Peyer's patch (tissue), 4 donors: ENCODE results near the gene PINK1.

Source experiments
- POLR2A ChIP-seq, 2 donors: fragments of 450-650 bp; IDR thresholded peaks; one replicate each; pipeline ENCODE4 v1.5.1; 2017; ENCODE audit warnings: antibody characterized with exemption in 2 of 2, mild to moderate bottlenecking in 2 of 2, moderate library complexity in 2 of 2
- TF ChIP-seq, protein P1 (sequence below), 6 experiments: fragments of 450-650 bp in 4 of 6; fragments of 200-600 bp in 2 of 6; sonication (generic) in 1 of 6; IDR thresholded peaks; one replicate each; pipeline ENCODE4 v1.5.1; 2017 to 2019; ENCODE audit warnings: antibody characterized with exemption in 6 of 6, mild to moderate bottlenecking in 3 of 6, moderate library complexity in 1 of 6

DNA sequence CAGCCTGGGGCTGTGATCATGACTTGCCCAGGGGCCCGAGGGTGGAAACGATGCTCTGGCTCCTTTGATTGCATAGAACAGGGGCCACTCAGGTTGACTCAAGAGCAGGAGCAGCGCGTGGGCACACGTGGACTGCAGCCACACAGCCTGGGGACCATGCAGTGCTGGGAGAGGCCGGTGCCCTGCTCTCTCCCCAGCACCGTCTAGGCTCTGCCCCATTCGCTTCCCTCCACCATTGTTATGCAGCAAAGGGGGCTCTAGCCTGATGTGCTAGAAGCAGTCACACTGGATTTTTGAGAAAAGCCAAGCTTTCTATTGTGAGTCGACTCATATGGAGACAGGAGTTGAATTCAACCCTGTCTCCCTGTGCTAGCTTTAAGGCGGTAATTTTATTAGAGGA lies 8.7 kb downstream of the PINK1 start:
- TF ChIP-seq, protein P1, sequence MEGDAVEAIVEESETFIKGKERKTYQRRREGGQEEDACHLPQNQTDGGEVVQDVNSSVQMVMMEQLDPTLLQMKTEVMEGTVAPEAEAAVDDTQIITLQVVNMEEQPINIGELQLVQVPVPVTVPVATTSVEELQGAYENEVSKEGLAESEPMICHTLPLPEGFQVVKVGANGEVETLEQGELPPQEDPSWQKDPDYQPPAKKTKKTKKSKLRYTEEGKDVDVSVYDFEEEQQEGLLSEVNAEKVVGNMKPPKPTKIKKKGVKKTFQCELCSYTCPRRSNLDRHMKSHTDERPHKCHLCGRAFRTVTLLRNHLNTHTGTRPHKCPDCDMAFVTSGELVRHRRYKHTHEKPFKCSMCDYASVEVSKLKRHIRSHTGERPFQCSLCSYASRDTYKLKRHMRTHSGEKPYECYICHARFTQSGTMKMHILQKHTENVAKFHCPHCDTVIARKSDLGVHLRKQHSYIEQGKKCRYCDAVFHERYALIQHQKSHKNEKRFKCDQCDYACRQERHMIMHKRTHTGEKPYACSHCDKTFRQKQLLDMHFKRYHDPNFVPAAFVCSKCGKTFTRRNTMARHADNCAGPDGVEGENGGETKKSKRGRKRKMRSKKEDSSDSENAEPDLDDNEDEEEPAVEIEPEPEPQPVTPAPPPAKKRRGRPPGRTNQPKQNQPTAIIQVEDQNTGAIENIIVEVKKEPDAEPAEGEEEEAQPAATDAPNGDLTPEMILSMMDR (IDR thresholded peaks at IDR 0.05) = no peak
- no peak for TF ChIP-seq POLR2A (IDR thresholded peaks at IDR 0.05)
